ENCODE measurements around the gene FOSL2.

GRCh38 chr2:28448793-28449100 is 56.1 kb downstream of the FOSL2 start:
- TF ChIP-seq CTCF (IDR thresholded peaks at IDR 0.05; ENCODE audit: insufficient read depth, low read length): no peak
- no peak for TF ChIP-seq POLR2AphosphoS5 (IDR thresholded peaks at IDR 0.05; ENCODE audit: low read depth)

Measured in HL-60 (cell line).